GM19351 (cell line): Measurements from ENCODE around the gene SERGEF.

Experiments used
- ATAC-seq: cut with Tn5 transposase; IDR thresholded peaks from one replicate; pipeline ENCODE4 v1.9.1; 2021; ENCODE audit warnings: mild to moderate bottlenecking, moderate library complexity; ENCODE audit not compliant: unreplicated experiment

Gene SERGEF

GRCh38 chr11:17954395-17955252, 58.2 kb downstream of the SERGEF start:
- ATAC-seq, result no peak

GRCh38 chr11:17952487-17952886, 60.4 kb downstream of the SERGEF start:
- no peak for ATAC-seq

GRCh38 chr11:17951685-17952388, 61.0 kb downstream of the SERGEF start:
- no peak for ATAC-seq

GRCh38 chr11:17950644-17951043, 62.2 kb downstream of the SERGEF start:
- no peak for ATAC-seq

GRCh38 chr11:17948296-17948695, 64.6 kb downstream of the SERGEF start:
- ATAC-seq, result no peak

GRCh38 chr11:17939542-17939941, 73.3 kb downstream of the SERGEF start:
- no peak for ATAC-seq

GRCh38 chr11:17936790-17937189, 76.1 kb downstream of the SERGEF start:
- no peak for ATAC-seq

- ATAC-seq, result no peak
Measured at GRCh38 chr11:17934194-17934593, 78.7 kb downstream of the SERGEF start.

GRCh38 chr11:17933708-17934107, 79.1 kb downstream of the SERGEF start:
- no peak for ATAC-seq

- no peak for ATAC-seq
Measured at GRCh38 chr11:17932472-17932871, 80.4 kb downstream of the SERGEF start.

GRCh38 chr11:17931595-17931994, 81.3 kb downstream of the SERGEF start:
- ATAC-seq, result no peak

- ATAC-seq, result no peak
Measured at GRCh38 chr11:17930544-17931125, 82.2 kb downstream of the SERGEF start.

GRCh38 chr11:17929171-17929570, 83.7 kb downstream of the SERGEF start:
- no peak for ATAC-seq

GRCh38 chr11:17927681-17928343, 85.0 kb downstream of the SERGEF start:
- ATAC-seq, result no peak

- no peak for ATAC-seq
Measured at GRCh38 chr11:17927041-17927440, 85.8 kb downstream of the SERGEF start.

- no peak for ATAC-seq
Measured at GRCh38 chr11:17924713-17925112, 88.1 kb downstream of the SERGEF start.

- no peak for ATAC-seq
Measured at GRCh38 chr11:17923217-17923616, 89.6 kb downstream of the SERGEF start.

GRCh38 chr11:17922416-17922788, 90.4 kb downstream of the SERGEF start:
- no peak for ATAC-seq

GRCh38 chr11:17921659-17922415, 91.0 kb downstream of the SERGEF start:
- ATAC-seq, result no peak

GRCh38 chr11:17918049-17918605, 94.7 kb downstream of the SERGEF start:
- ATAC-seq, result no peak
